SK-N-SH treated with all-trans-retinoic acid at 6 μM for 48 hours (cell line): ENCODE measurements around the gene ARHGEF40.

Source experiments
- ATAC-seq: fragments of 200-7000 bp; cut with Tn5 transposase; 3 replicates; pipeline ENCODE4 v1.9.1; 2020; ENCODE audit warnings: mild to moderate bottlenecking, moderate library complexity
- ARNTL ChIP-seq: fragments of 450-650 bp; formaldehyde crosslinking; IDR thresholded peaks from 2 replicates; pipeline ENCODE4 v1.5.0; 2020; ENCODE audit warnings: low read depth, mild to moderate bottlenecking, moderate library complexity, borderline replicate concordance
- BACH2 ChIP-seq: fragments of 250-450 bp; sonication (Bioruptor Pico); IDR thresholded peaks from 2 replicates; pipeline ENCODE4 v1.9.0; 2021; ENCODE audit warnings: mild to moderate bottlenecking, borderline replicate concordance
- CREB5 ChIP-seq: fragments of 250-450 bp; sonication (Bioruptor Pico); IDR thresholded peaks from 2 replicates; pipeline ENCODE4 v1.5.1; 2020; ENCODE audit warnings: low read depth, mild to moderate bottlenecking, moderate library complexity
- CSRNP3 ChIP-seq: fragments of 250-450 bp; sonication (Bioruptor Pico); IDR thresholded peaks from 2 replicates; pipeline ENCODE4 v1.5.1; 2021; ENCODE audit warnings: mild to moderate bottlenecking, moderate library complexity
- ESRRG ChIP-seq: fragments of 250-450 bp; sonication (Bioruptor Pico); IDR thresholded peaks from 2 replicates; pipeline ENCODE4 v1.6.1; 2021; ENCODE audit warnings: mild to moderate bottlenecking
- GLIS3 ChIP-seq: fragments of 250-450 bp; sonication (Bioruptor Pico); IDR thresholded peaks from 2 replicates; pipeline ENCODE4 v1.5.0; 2020; ENCODE audit warnings: mild to moderate bottlenecking, moderate library complexity
- ISL1 ChIP-seq: fragments of 250-450 bp; sonication (Bioruptor Pico); IDR thresholded peaks from 2 replicates; pipeline ENCODE4 v2.1.2; 2022; ENCODE audit warnings: mild to moderate bottlenecking, moderate library complexity
- OSR1 ChIP-seq: fragments of 250-450 bp; sonication (Bioruptor Pico); IDR thresholded peaks from 2 replicates; pipeline ENCODE4 v1.8.0; 2022; ENCODE audit warnings: moderate library complexity, mild to moderate bottlenecking, inconsistent platforms
- PATZ1 ChIP-seq: fragments of 250-450 bp; sonication (Bioruptor Pico); IDR thresholded peaks from 2 replicates; pipeline ENCODE4 v1.8.0; 2020; ENCODE audit warnings: mild to moderate bottlenecking, moderate library complexity, borderline replicate concordance
- PPARA ChIP-seq: fragments of 250-450 bp; sonication (Bioruptor Pico); IDR thresholded peaks from 2 replicates; pipeline ENCODE4 v1.5.0; 2020; ENCODE audit warnings: mild to moderate bottlenecking, borderline replicate concordance
- RARB ChIP-seq: fragments of 250-450 bp; sonication (Bioruptor Pico); IDR thresholded peaks from 2 replicates; pipeline ENCODE4 v1.8.0; 2021; ENCODE audit warnings: mild to moderate bottlenecking, moderate library complexity
- SNAI2 ChIP-seq: fragments of 250-450 bp; sonication (Bioruptor Pico); IDR thresholded peaks from 2 replicates; pipeline ENCODE4 v1.5.0; 2020; ENCODE audit warnings: mild to moderate bottlenecking, moderate library complexity
- TCF4 ChIP-seq: fragments of 250-450 bp; sonication (Bioruptor Pico); IDR thresholded peaks from 2 replicates; pipeline ENCODE4 v1.8.0; 2021; ENCODE audit warnings: mild to moderate bottlenecking, moderate library complexity, borderline replicate concordance
- TOX ChIP-seq: fragments of 250-450 bp; sonication (Bioruptor Pico); IDR thresholded peaks from 2 replicates; pipeline ENCODE4 v1.8.0; 2021; ENCODE audit warnings: mild to moderate bottlenecking, moderate library complexity, borderline replicate concordance
- TSHZ2 ChIP-seq: fragments of 250-450 bp; sonication (Bioruptor Pico); IDR thresholded peaks from 2 replicates; pipeline ENCODE4 v1.5.0; 2020; ENCODE audit warnings: mild to moderate bottlenecking, moderate library complexity
- ZC3H10 ChIP-seq: fragments of 250-450 bp; sonication (Bioruptor Pico); IDR thresholded peaks from 2 replicates; pipeline ENCODE4 v1.5.1; 2021; ENCODE audit warnings: mild to moderate bottlenecking, moderate library complexity
- ZFP3 ChIP-seq: fragments of 250-450 bp; sonication (Bioruptor Pico); IDR thresholded peaks from 2 replicates; pipeline ENCODE4 v1.5.0; 2020; ENCODE audit warnings: mild to moderate bottlenecking, moderate library complexity
- ZFP30 ChIP-seq: fragments of 450-650 bp; formaldehyde crosslinking; IDR thresholded peaks from 2 replicates; pipeline ENCODE4 v1.5.0; 2022; ENCODE audit warnings: mild to moderate bottlenecking, moderate library complexity
- ZNF565 ChIP-seq: fragments of 450-650 bp; formaldehyde crosslinking; conservative IDR thresholded peaks from 2 replicates; pipeline ENCODE4 v1.5.0; 2020; ENCODE audit warnings: low read depth, mild to moderate bottlenecking, moderate library complexity
- ZNF70 ChIP-seq: fragments of 450-650 bp; formaldehyde crosslinking; IDR thresholded peaks from 2 replicates; pipeline ENCODE4 v1.5.0; 2020; ENCODE audit warnings: mild to moderate bottlenecking, moderate library complexity

Gene ARHGEF40

GRCh38 chr14:21113369-21113768 is 43.3 kb downstream of the ARHGEF40 start:
- ATAC-seq: no peak
- TF ChIP-seq PPARA (CRISPR knock-in tag) (no peak), ESRRG (CRISPR knock-in tag) (no peak), TOX (CRISPR knock-in tag) (no peak), RARB (CRISPR knock-in tag) (no peak), ZNF565 (CRISPR knock-in tag) (no peak), ZFP3 (no peak), BACH2 (no peak)
- TF ChIP-seq, all 23 proteins: peak for 0

GRCh38 chr14:21118933-21119332 is 48.8 kb downstream of the ARHGEF40 start:
- no peak for ATAC-seq
- no peak for TF ChIP-seq TSHZ2 (CRISPR knock-in tag)
- no peak for TF ChIP-seq PPARA (CRISPR knock-in tag)
- no peak for TF ChIP-seq ESRRG (CRISPR knock-in tag)
- no peak for TF ChIP-seq ISL1
- TF ChIP-seq TCF4 (CRISPR knock-in tag): no peak
- TF ChIP-seq RARB (CRISPR knock-in tag): no peak
- TF ChIP-seq ARNTL (CRISPR knock-in tag): no peak
- no peak for TF ChIP-seq ZNF70 (CRISPR knock-in tag)
- no peak for TF ChIP-seq GLIS3 (CRISPR knock-in tag)
- TF ChIP-seq CSRNP3 (CRISPR knock-in tag): no peak
- no peak for TF ChIP-seq OSR1 (CRISPR knock-in tag)
- no peak for TF ChIP-seq PATZ1 (CRISPR knock-in tag)
- no peak for TF ChIP-seq SNAI2 (CRISPR knock-in tag)

- TF ChIP-seq ZC3H10: no peak
- TF ChIP-seq CREB5 (CRISPR knock-in tag): no peak
- TF ChIP-seq ZNF70 (CRISPR knock-in tag): no peak
- no peak for TF ChIP-seq ISL1
- no peak for TF ChIP-seq BACH2
- TF ChIP-seq ZNF565 (CRISPR knock-in tag): no peak
- TF ChIP-seq GLIS3 (CRISPR knock-in tag): no peak
- no peak for TF ChIP-seq CSRNP3 (CRISPR knock-in tag)
- no peak for TF ChIP-seq ZFP30
- no peak for TF ChIP-seq TOX (CRISPR knock-in tag)
- no peak for TF ChIP-seq PATZ1 (CRISPR knock-in tag)
- TF ChIP-seq PPARA (CRISPR knock-in tag): no peak
- no peak for TF ChIP-seq ESRRG (CRISPR knock-in tag)
- TF ChIP-seq SNAI2 (CRISPR knock-in tag): no peak
- TF ChIP-seq, all 23 proteins: peak for 0
- ATAC-seq: no peak
These were observed 50.6 kb downstream of the ARHGEF40 start for GRCh38 chr14:21120686-21121085.
